Loucy (cell line): ENCODE measurements around the gene RGS9.

ENCODE experiments used
- H2AFZ ChIP-seq: fragments of 200-600 bp; sonication (generic); 2 replicates; pipeline ENCODE4 v1.6.0; 2016; ENCODE audit warnings: antibody characterized with exemption, mild to moderate bottlenecking, low read length, moderate library complexity
- H3F3A ChIP-seq: fragments of 200-600 bp; 2 replicates; pipeline ENCODE4 v1.6.0; 2016; ENCODE audit warnings: antibody characterized with exemption, low read depth, mild to moderate bottlenecking
- H3K27me3 ChIP-seq: fragments of 200-600 bp; sonication (generic); 2 replicates; pipeline ENCODE4 v1.6.1; 2014; ENCODE audit warnings: low read length, mild to moderate bottlenecking; ENCODE audit not compliant: insufficient read depth, poor library complexity, severe bottlenecking
- H3K36me3 ChIP-seq: fragments of 200-600 bp; sonication (generic); 2 replicates; pipeline ENCODE4 v1.6.1; 2016; ENCODE audit warnings: low read length; ENCODE audit not compliant: insufficient read depth
- H3K4me1 ChIP-seq: fragments of 200-600 bp; sonication (generic); 2 replicates; pipeline ENCODE4 v1.5.1; 2014; ENCODE audit warnings: low read length, mild to moderate bottlenecking; ENCODE audit not compliant: insufficient read depth, poor library complexity, severe bottlenecking
- H3K4me2 ChIP-seq: fragments of 200-600 bp; sonication (generic); 2 replicates; pipeline ENCODE4 v1.6.0; 2014; ENCODE audit warnings: antibody characterized with exemption, low read length, low read depth, mild to moderate bottlenecking; ENCODE audit not compliant: poor library complexity, severe bottlenecking
- H3K4me3 ChIP-seq: fragments of 200-600 bp; sonication (generic); 2 replicates; pipeline ENCODE4 v1.5.1; 2014; ENCODE audit warnings: low read length, mild to moderate bottlenecking, mixed read lengths; ENCODE audit not compliant: poor library complexity, severe bottlenecking
- H3K79me2 ChIP-seq: fragments of 200-600 bp; sonication (generic); 2 replicates; pipeline ENCODE4 v1.6.1; 2014; ENCODE audit warnings: low read length; ENCODE audit not compliant: insufficient read depth
- H3K9ac ChIP-seq: fragments of 200-600 bp; sonication (generic); 2 replicates; pipeline ENCODE4 v1.6.0; 2014; ENCODE audit warnings: mild to moderate bottlenecking, low read depth, low read length, moderate library complexity; ENCODE audit not compliant: poor library complexity, severe bottlenecking
- H3K9me2 ChIP-seq: fragments of 200-600 bp; sonication (generic); replicated peaks from 2 replicates; pipeline ENCODE4 v1.6.1; 2016; ENCODE audit warnings: low read depth, low read length, mixed read lengths
- H3K9me3 ChIP-seq: fragments of 200-600 bp; sonication (generic); 2 replicates; pipeline ENCODE4 v1.6.1; 2014; ENCODE audit warnings: mild to moderate bottlenecking, antibody characterized with exemption, low read length, low read depth; ENCODE audit not compliant: insufficient read depth
- H4K20me1 ChIP-seq: fragments of 200-600 bp; sonication (generic); 2 replicates; pipeline ENCODE4 v1.6.0; 2014; ENCODE audit warnings: antibody characterized with exemption, low read length, mild to moderate bottlenecking; ENCODE audit not compliant: insufficient read depth, poor library complexity, severe bottlenecking
- CTCF ChIP-seq: fragments of 200-600 bp; sonication (generic); conservative IDR thresholded peaks from 2 replicates; pipeline ENCODE4 v1.5.1; 2014; ENCODE audit warnings: mild to moderate bottlenecking, antibody characterized with exemption, low read length
- EZH2phosphoT487 ChIP-seq: fragments of 200-600 bp; IDR thresholded peaks from 2 replicates; pipeline ENCODE4 v1.6.1; 2018; ENCODE audit warnings: antibody characterized with exemption, mild to moderate bottlenecking, moderate library complexity, borderline replicate concordance

RGS9 gene

GRCh38 chr17:65104973-65105372, 32.2 kb upstream of the RGS9 start:
- H2AFZ ChIP-seq = no peak overlapping the region
- H3F3A ChIP-seq = peaks cover 6% of the 10 kb centered on the region; the same call in 1 of the 2 replicates
- H4K20me1 ChIP-seq = no peaks in the 10 kb centered on the region
- no peaks in the 10 kb centered on the region for H3K9me2 ChIP-seq
- no peak overlapping the region for H3K4me3 ChIP-seq
- TF ChIP-seq EZH2phosphoT487 (no peak), CTCF (no peak)
- H3K79me2 ChIP-seq = no peaks in the 10 kb centered on the region
- peaks cover 29% of the 10 kb centered on the region for H3K4me1 ChIP-seq
- H3K36me3 ChIP-seq = no peaks in the 10 kb centered on the region
- H3K27me3 ChIP-seq = no peaks in the 10 kb centered on the region
- H3K4me2 ChIP-seq = no peak overlapping the region
- H3K9ac ChIP-seq = no peak overlapping the region
- H3K9me3 ChIP-seq = no peaks in the 10 kb centered on the region

GRCh38 chr17:65108152-65108551, 29.0 kb upstream of the RGS9 start:
- no peak overlapping the region for H2AFZ ChIP-seq
- peaks cover 5% of the 10 kb centered on the region for H3K4me1 ChIP-seq
- no peaks in the 10 kb centered on the region for H4K20me1 ChIP-seq
- H3K9me3 ChIP-seq = no peaks in the 10 kb centered on the region
- no peaks in the 10 kb centered on the region for H3K79me2 ChIP-seq
- no peaks in the 10 kb centered on the region for H3K9me2 ChIP-seq
- H3K9ac ChIP-seq = no peak overlapping the region
- no peak overlapping the region for H3K4me2 ChIP-seq
- no peaks in the 10 kb centered on the region for H3K36me3 ChIP-seq
- H3K4me3 ChIP-seq = no peak overlapping the region
- H3F3A ChIP-seq = no peaks in the 10 kb centered on the region
- TF ChIP-seq CTCF = no peak
- no peak for TF ChIP-seq EZH2phosphoT487
- H3K27me3 ChIP-seq = no peaks in the 10 kb centered on the region

- Histone ChIP-seq H3K4me3 (no peak overlapping the region), H3F3A (no peaks in the 10 kb centered on the region), H3K9me2 (no peaks in the 10 kb centered on the region), H4K20me1 (no peaks in the 10 kb centered on the region), H3K9me3 (no peaks in the 10 kb centered on the region), H3K4me2 (no peak overlapping the region), H3K9ac (no peak overlapping the region), H2AFZ (no peak overlapping the region), H3K36me3 (no peaks in the 10 kb centered on the region), H3K79me2 (no peaks in the 10 kb centered on the region), H3K4me1 (no peaks in the 10 kb centered on the region), H3K27me3 (no peaks in the 10 kb centered on the region)
- no peak for TF ChIP-seq EZH2phosphoT487
- TF ChIP-seq CTCF = no peak
These were observed 27.6 kb upstream of the RGS9 start for GRCh38 chr17:65109543-65109942.
